K562 (cell line): ENCODE measurements around the gene MEOX2. TPM values are rescaled to one million over a fixed set of nuclear protein-coding genes. Genes with fewer than 3 reads are reported as not detected.

Source experiments
- ATAC-seq: fragments of 200-7000 bp; cut with Tn5 transposase; 3 replicates; pipeline ENCODE4 v1.9.1; 2020; ENCODE audit warnings: moderate library complexity
- BruUV-seq: library from RNA; stranded (reverse); fragments of 400-500 nt; replicated peaks from 2 replicates; lab custom pipeline; 2021; lab: Mats Ljungman, UMichigan
- CTCF ChIA-PET: fragments of 300-600 bp; formaldehyde crosslinking; extraction: SDS; loops from one replicate; lab custom pipeline; 2021; ENCODE audit warnings: low intra/inter-chr PET ratio; lab: Yijun Ruan, JAX
- POLR2A ChIA-PET: fragments of 300-600, 350-650 bp; sonication (Branson Sonifier 250); formaldehyde crosslinking; extraction: SDS; loops from one replicate; lab custom pipeline; 2021; ENCODE audit warnings: antibody characterized with exemption, inconsistent platforms; lab: Yijun Ruan, JAX
- DNase-seq, 4 experiments: peaks; one replicate each; pipeline versions ENCODE4 v3.0.0 to v3.0.0-alpha.2; 2011 to 2018; ENCODE audit warnings: low spot score in 3 of 4, mixed read lengths in 3 of 4; ENCODE audit errors: extremely low read depth in 1 of 4
- FAIRE-seq: peaks from 2 replicates; lab custom pipeline; 2011; peaks lifted over from hg19 to GRCh38; lab: Jason Lieb, UNC
- H2AFZ ChIP-seq: 2 replicates; pipeline ENCODE4 v1.6.0; 2011; ENCODE audit warnings: low read depth, low read length, control low read depth, inconsistent platforms
- H3K27ac ChIP-seq: fragments of 200-600 bp; 3 replicates; pipeline ENCODE4 v1.8.0; 2011; ENCODE audit warnings: low read depth, mild to moderate bottlenecking, control low read depth, inconsistent platforms, low read length, moderate library complexity, mixed read lengths; ENCODE audit errors: extremely low read depth
- H3K27me3 ChIP-seq, 2 experiments: fragments of 300-600 bp in 1 of 2; 2 replicates in 1 of 2; 3 replicates in 1 of 2; pipeline versions ENCODE4 v1.6.0 to v1.8.0; 2011; ENCODE audit warnings: inconsistent platforms in 2 of 2, low read length in 2 of 2, mild to moderate bottlenecking in 1 of 2, mixed read lengths in 1 of 2, moderate library complexity in 1 of 2; ENCODE audit not compliant: control insufficient read depth in 2 of 2, insufficient read depth in 2 of 2
- H3K36me3 ChIP-seq: fragments of 300-600 bp; 3 replicates; pipeline ENCODE4 v1.8.0; 2011; ENCODE audit warnings: mild to moderate bottlenecking, low read length, inconsistent platforms; ENCODE audit not compliant: control insufficient read depth, insufficient read depth
- H3K4me1 ChIP-seq, 2 experiments: fragments of 200-600 bp in 1 of 2; replicated peaks in 1 of 2; 2 replicates in 1 of 2; 3 replicates in 1 of 2; pipeline versions ENCODE4 v1.5.1 to v1.8.0; 2011; ENCODE audit warnings: inconsistent platforms in 2 of 2, low read length in 2 of 2, mild to moderate bottlenecking in 1 of 2, mixed read lengths in 1 of 2, moderate library complexity in 1 of 2; ENCODE audit not compliant: control insufficient read depth in 2 of 2, insufficient read depth in 2 of 2
- H3K4me2 ChIP-seq: 2 replicates; pipeline ENCODE4 v1.6.1; 2011; ENCODE audit warnings: low read length, control low read depth, inconsistent platforms, mixed read lengths; ENCODE audit not compliant: insufficient read depth
- H3K4me3 ChIP-seq: fragments of 200-600 bp; sonication (generic), shearing (Covaris generic); 2 replicates; pipeline ENCODE4 v1.5.1; 2016; ENCODE audit warnings: control low read depth, inconsistent platforms
- H3K79me2 ChIP-seq: fragments of 200-600 bp; 3 replicates; pipeline ENCODE4 v1.8.0; 2011; ENCODE audit warnings: low read length, inconsistent platforms; ENCODE audit not compliant: control insufficient read depth, insufficient read depth
- H3K9ac ChIP-seq, 2 experiments: 2 replicates each; pipeline versions ENCODE4 v1.6.0 to v1.6.1; 2011; ENCODE audit warnings: low read depth in 2 of 2, low read length in 2 of 2, control low read depth in 1 of 2, inconsistent platforms in 1 of 2, mild to moderate bottlenecking in 1 of 2, mixed read lengths in 1 of 2; ENCODE audit not compliant: insufficient read depth in 1 of 2
- H3K9me1 ChIP-seq: one replicate; pipeline ENCODE4 v1.6.0; 2011; ENCODE audit warnings: inconsistent platforms, mild to moderate bottlenecking, low read length, moderate library complexity; ENCODE audit not compliant: control insufficient read depth, insufficient read depth
- H3K9me3 ChIP-seq: replicated peaks from 2 replicates; pipeline ENCODE4 v1.5.1; 2011; ENCODE audit warnings: low read depth, low read length, inconsistent platforms; ENCODE audit not compliant: control insufficient read depth, insufficient read depth
- H4K20me1 ChIP-seq: replicated peaks from 2 replicates; pipeline ENCODE4 v1.6.1; 2011; ENCODE audit warnings: low read length, inconsistent platforms, mixed read lengths; ENCODE audit not compliant: control insufficient read depth, insufficient read depth
- ELF1 ChIP-seq: fragments of 200-800 bp; sonication (Bioruptor generic); IDR thresholded peaks from 2 replicates; pipeline ENCODE4 v1.6.1; 2016; ENCODE audit warnings: missing genetic modification characterization, missing compliant biosample characterization
- ELF4 ChIP-seq: fragments of 450-650 bp; formaldehyde crosslinking; IDR thresholded peaks from 2 replicates; pipeline ENCODE4 v1.4.0; 2022; ENCODE audit warnings: missing genetic modification characterization
- ESRRA ChIP-seq: fragments of 450-650 bp; IDR thresholded peaks from 2 replicates; pipeline ENCODE4 v1.6.1; 2014; ENCODE audit warnings: low read depth, mild to moderate bottlenecking, moderate library complexity, borderline replicate concordance
- ETV5 ChIP-seq: sonication (generic); formaldehyde crosslinking; IDR thresholded peaks from 2 replicates; pipeline ENCODE4 v1.4.0; 2020; ENCODE audit warnings: low read depth, mild to moderate bottlenecking, missing genetic modification reagents
- HDAC1 ChIP-seq, 2 experiments: fragments of 450-650 bp; IDR thresholded peaks; 2 replicates each; pipeline ENCODE4 v1.6.1; 2016 to 2017; ENCODE audit warnings: inconsistent platforms in 1 of 2, mild to moderate bottlenecking in 1 of 2, moderate library complexity in 1 of 2
- NR4A1 ChIP-seq, 2 experiments: fragments of 250-450 bp in 1 of 2; fragments of 450-650 bp in 1 of 2; sonication (Bioruptor Pico) in 1 of 2; IDR thresholded peaks; 2 replicates each; pipeline versions ENCODE4 v1.4.0 to v1.6.1; 2016 to 2020; ENCODE audit warnings: mild to moderate bottlenecking in 2 of 2, missing compliant biosample characterization in 1 of 2, missing genetic modification characterization in 1 of 2, moderate library complexity in 1 of 2
- SAP30 ChIP-seq: fragments of 200-600 bp; sonication (generic); IDR thresholded peaks from 2 replicates; pipeline ENCODE4 v1.6.1; 2012; ENCODE audit warnings: borderline replicate concordance, low read depth, mild to moderate bottlenecking, moderate library complexity, low read length, control low read depth, inconsistent platforms; ENCODE audit not compliant: insufficient read depth, poor library complexity, severe bottlenecking
- SMARCA5 ChIP-seq: fragments of 450-650 bp; IDR thresholded peaks from 2 replicates; pipeline ENCODE4 v1.6.1; 2016
- TCF7L2 ChIP-seq: fragments of 150-350 bp; IDR thresholded peaks from 2 replicates; pipeline ENCODE4 v1.6.1; 2016; ENCODE audit warnings: low read depth, mild to moderate bottlenecking, low read length, moderate library complexity
- ZNF232 ChIP-seq: sonication (generic); formaldehyde crosslinking; IDR thresholded peaks from 2 replicates; pipeline ENCODE4 v1.8.0; 2022; ENCODE audit warnings: mild to moderate bottlenecking, missing genetic modification reagents
- ZNF707 ChIP-seq: fragments of 250-450 bp; sonication (Bioruptor Pico); conservative IDR thresholded peaks from 2 replicates; pipeline ENCODE4 v1.8.0; 2022; ENCODE audit warnings: inconsistent platforms, mild to moderate bottlenecking, moderate library complexity
- WGBS: fragments of 100-300 bp; shearing (Covaris generic); methylation state at CpG from one replicate; pipeline ENCODE4 v1.1.6; 2016; ENCODE audit warnings: low coverage, mixed read lengths; ENCODE audit not compliant: insufficient coverage; ENCODE audit errors: missing lambda C conversion rate; 5-methylcytosine and 5-hydroxymethylcytosine counted together
- in situ Hi-C: fragments of 300-500 bp; cut with MboI; formaldehyde crosslinking; loops from 4 replicates; pipeline ENCODE4 v1.15.0; 2018; ENCODE audit warnings: inconsistent platforms, mixed read lengths
- intact Hi-C: fragments of 100-400 bp; cut with micrococcal nuclease; formaldehyde crosslinking; loops from 2 replicates; pipeline ENCODE4 v1.14.2; 2022
- polyA plus RNA-seq, 8 experiments: library from polyadenylated mRNA; depleted of rRNA in 4 of 8; stranded (reverse) in 5 of 8; unstranded in 3 of 8; fragments of >200 nt; fragmentation: Nextera tagmentation in 2 of 8; fragmentation: Illumina TruSeq in 1 of 8; extraction: Ambion mirVana in 2 of 8; extraction: Trizol in 1 of 8; gene quantifications; 2 replicates each; pipeline versions ENCODE4 v1.2.1 to v1.2.3, GENCODE V29; 2011 to 2014; ENCODE audit warnings: inconsistent platforms in 1 of 8, missing spikeins in 1 of 8
- total RNA-seq, 7 experiments: library from RNA; depleted of rRNA in 6 of 7; stranded (reverse); fragments of >200 nt in 6 of 7; fragmentation: Illumina TruSeq in 2 of 7; extraction: Trizol in 2 of 7; gene quantifications; 2 replicates each; pipeline versions ENCODE4 v1.2.1 to v1.2.3, GENCODE V29; 2011 to 2021; ENCODE audit warnings: low replicate concordance in 1 of 7
- TF ChIP-seq, protein P1 (sequence below): fragments of 250-450 bp; sonication (Bioruptor Pico); IDR thresholded peaks from 2 replicates; pipeline ENCODE4 v1.4.0; 2020
- TF ChIP-seq, protein P2 (sequence below): IDR thresholded peaks from 3 replicates; pipeline ENCODE4 v1.6.1; 2011; ENCODE audit warnings: borderline replicate concordance, mild to moderate bottlenecking, moderate library complexity; ENCODE audit not compliant: insufficient read length; ENCODE audit errors: extremely low read depth

MEOX2 gene
- total and polyA plus RNA-seq, 9 of the 15 experiments (the other 6 are each of a cell fraction or from before 2014, with no cell fraction given), result not detected

GRCh38 chr7:15652776-15653290 is 33.6 kb downstream of the MEOX2 start:
- ChIA-PET POLR2A (no interaction called here), CTCF (no interaction called here)
- Histone ChIP-seq H3K4me3 (no peak overlapping the region), H3K9ac (no peak overlapping the region), H3K79me2 (no peaks in the 10 kb centered on the region), H3K36me3 (no peaks in the 10 kb centered on the region), H3K27me3 (no peaks in the 10 kb centered on the region), H3K27ac (no peak overlapping the region), H3K4me2 (no peak overlapping the region), H3K4me1 (no peaks in the 10 kb centered on the region), H4K20me1 (no peaks in the 10 kb centered on the region), H3K9me3 (peaks cover 1% of the 10 kb centered on the region; the same call in 1 of the 2 replicates), H2AFZ (no peak overlapping the region), H3K9me1 (no peaks in the 10 kb centered on the region)
- no peak for DNase-seq
- BruUV-seq, result no TSS peak
- TF ChIP-seq ELF4 (CRISPR knock-in tag) (no peak), ZNF707 (no peak), ZNF232 (CRISPR knock-in tag) (no peak), HDAC1 (IDR thresholded peaks at IDR 0.05) (no peak), SAP30 (no peak), ESRRA (no peak), SMARCA5 (no peak), TCF7L2 (no peak), NR4A1 (CRISPR knock-in tag; IDR thresholded peaks at IDR 0.05) (no peak), NR4A1 (tag; IDR thresholded peaks at IDR 0.05) (no peak), ETV5 (no peak), ELF1 (tag) (no peak)
- TF ChIP-seq, protein P1, sequence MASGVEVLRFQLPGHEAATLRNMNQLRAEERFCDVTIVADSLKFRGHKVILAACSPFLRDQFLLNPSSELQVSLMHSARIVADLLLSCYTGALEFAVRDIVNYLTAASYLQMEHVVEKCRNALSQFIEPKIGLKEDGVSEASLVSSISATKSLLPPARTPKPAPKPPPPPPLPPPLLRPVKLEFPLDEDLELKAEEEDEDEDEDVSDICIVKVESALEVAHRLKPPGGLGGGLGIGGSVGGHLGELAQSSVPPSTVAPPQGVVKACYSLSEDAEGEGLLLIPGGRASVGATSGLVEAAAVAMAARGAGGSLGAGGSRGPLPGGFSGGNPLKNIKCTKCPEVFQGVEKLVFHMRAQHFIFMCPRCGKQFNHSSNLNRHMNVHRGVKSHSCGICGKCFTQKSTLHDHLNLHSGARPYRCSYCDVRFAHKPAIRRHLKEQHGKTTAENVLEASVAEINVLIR (CRISPR knock-in tag), result no peak
- TF ChIP-seq, protein P2, sequence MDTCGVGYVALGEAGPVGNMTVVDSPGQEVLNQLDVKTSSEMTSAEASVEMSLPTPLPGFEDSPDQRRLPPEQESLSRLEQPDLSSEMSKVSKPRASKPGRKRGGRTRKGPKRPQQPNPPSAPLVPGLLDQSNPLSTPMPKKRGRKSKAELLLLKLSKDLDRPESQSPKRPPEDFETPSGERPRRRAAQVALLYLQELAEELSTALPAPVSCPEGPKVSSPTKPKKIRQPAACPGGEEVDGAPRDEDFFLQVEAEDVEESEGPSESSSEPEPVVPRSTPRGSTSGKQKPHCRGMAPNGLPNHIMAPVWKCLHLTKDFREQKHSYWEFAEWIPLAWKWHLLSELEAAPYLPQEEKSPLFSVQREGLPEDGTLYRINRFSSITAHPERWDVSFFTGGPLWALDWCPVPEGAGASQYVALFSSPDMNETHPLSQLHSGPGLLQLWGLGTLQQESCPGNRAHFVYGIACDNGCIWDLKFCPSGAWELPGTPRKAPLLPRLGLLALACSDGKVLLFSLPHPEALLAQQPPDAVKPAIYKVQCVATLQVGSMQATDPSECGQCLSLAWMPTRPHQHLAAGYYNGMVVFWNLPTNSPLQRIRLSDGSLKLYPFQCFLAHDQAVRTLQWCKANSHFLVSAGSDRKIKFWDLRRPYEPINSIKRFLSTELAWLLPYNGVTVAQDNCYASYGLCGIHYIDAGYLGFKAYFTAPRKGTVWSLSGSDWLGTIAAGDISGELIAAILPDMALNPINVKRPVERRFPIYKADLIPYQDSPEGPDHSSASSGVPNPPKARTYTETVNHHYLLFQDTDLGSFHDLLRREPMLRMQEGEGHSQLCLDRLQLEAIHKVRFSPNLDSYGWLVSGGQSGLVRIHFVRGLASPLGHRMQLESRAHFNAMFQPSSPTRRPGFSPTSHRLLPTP, result no peak
- in situ Hi-C loops (no loop called here), intact Hi-C loops (no loop called here)
- no peak for FAIRE-seq
- WGBS, result 0% methylated on average over 2 of the region's 2 CpGs
- no peak for ATAC-seq
